Body of pancreas (tissue), 4 donors: ENCODE measurements around the gene COX6B2.

ENCODE experiments used
- CTCF ChIP-seq, 7 experiments: fragments of 450-650 bp in 4 of 7; fragments of 200-600 bp in 3 of 7; sonication (generic) in 3 of 7; IDR thresholded peaks; one replicate each; pipeline ENCODE4 v1.5.1; 2016 to 2019; ENCODE audit warnings: antibody characterized with exemption in 7 of 7
- POLR2A ChIP-seq, 3 donors: fragments of 450-650 bp; IDR thresholded peaks; one replicate each; pipeline ENCODE4 v1.6.1; 2016; ENCODE audit warnings: antibody characterized with exemption in 3 of 3, mild to moderate bottlenecking in 2 of 3

GRCh38 chr19:55382013-55382412 lies 27.5 kb upstream of the COX6B2 start:
- TF ChIP-seq CTCF (IDR thresholded peaks at IDR 0.05) (no peak), POLR2A (IDR thresholded peaks at IDR 0.05) (no peak)
